Lung (tissue), 12 donors: ENCODE data around the gene FAM83C. TPM values are rescaled to one million over a fixed set of nuclear protein-coding genes. Genes with fewer than 3 reads are reported as not detected.
A peak's percentile ranks its signal among the peaks of the same experiment; 100 is the strongest.

Experiments used
- ATAC-seq: fragments of 200-7000 bp; cut with Tn5 transposase; one replicate; pipeline ENCODE4 v1.9.1; 2020; ENCODE audit warnings: moderate number of reproducible peaks; ENCODE audit not compliant: insufficient read depth, low FRiP score
- DNase-seq, 3 donors: peaks; one replicate each; pipeline ENCODE4 v3.0.0-alpha.2; 2013 to 2017
- H3K27ac ChIP-seq, 2 donors: one replicate each; pipeline ENCODE4 v1.5.1; 2013; ENCODE audit warnings: mild to moderate bottlenecking in 2 of 2, moderate library complexity in 2 of 2, control low read depth in 1 of 2, inconsistent platforms in 1 of 2, low read depth in 1 of 2, low read length in 1 of 2
- H3K27me3 ChIP-seq, 3 donors: one replicate each; pipeline ENCODE4 v1.5.1; 2013; ENCODE audit warnings: low read length in 2 of 3; ENCODE audit not compliant: control insufficient read depth in 3 of 3, insufficient read depth in 3 of 3
- H3K36me3 ChIP-seq, 4 donors: one replicate each; pipeline ENCODE4 v1.5.1; 2013; ENCODE audit warnings: low read length in 4 of 4, mild to moderate bottlenecking in 1 of 4, moderate library complexity in 1 of 4; ENCODE audit not compliant: control insufficient read depth in 4 of 4, insufficient read depth in 4 of 4
- H3K4me1 ChIP-seq, 5 donors: one replicate each; pipeline ENCODE4 v1.5.1; 2013; ENCODE audit warnings: low read length in 5 of 5, mild to moderate bottlenecking in 2 of 5, moderate library complexity in 1 of 5; ENCODE audit not compliant: control insufficient read depth in 5 of 5, insufficient read depth in 5 of 5
- H3K4me3 ChIP-seq: one replicate; pipeline ENCODE4 v1.5.1; 2013; ENCODE audit warnings: mild to moderate bottlenecking, control low read depth, moderate library complexity
- H3K9ac ChIP-seq, 2 donors: one replicate each; pipeline ENCODE4 v1.5.1; 2013; ENCODE audit warnings: low read length in 2 of 2, control low read depth in 1 of 2; ENCODE audit not compliant: insufficient read depth in 1 of 2
- H3K9me3 ChIP-seq, 4 donors: one replicate each; pipeline ENCODE4 v1.5.1; 2013; ENCODE audit warnings: low read length in 3 of 4, mild to moderate bottlenecking in 1 of 4, moderate library complexity in 1 of 4; ENCODE audit not compliant: control insufficient read depth in 4 of 4, insufficient read depth in 3 of 4
- WGBS, 2 donors: extraction: QIAGEN DNeasy Blood & Tissue Kit; methylation state at CpG; one replicate each; pipeline ENCODE4 v1.1.7; 2013; 5-methylcytosine and 5-hydroxymethylcytosine counted together
- polyA plus RNA-seq, 2 donors: library from polyadenylated mRNA; stranded (reverse); fragments of 200-250 nt; gene quantifications; one replicate each; pipeline ENCODE4 v1.2.1, GENCODE V29; 2013
- total RNA-seq, 2 donors: library from RNA; depleted of rRNA in 1 of 2; stranded (reverse); fragments of >200 nt in 1 of 2; gene quantifications; one replicate each; pipeline ENCODE4 v1.2.1, GENCODE V29; 2014 to 2021
- TF ChIP-seq, protein P1 (sequence below): IDR thresholded peaks from 2 replicates; pipeline ENCODE4 v1.5.1; 2012; ENCODE audit warnings: mild to moderate bottlenecking; ENCODE audit errors: control extremely low read depth, extremely low read depth
- donor health status: control.
- donor health status: control.
- donor health status: Bipolar disorder and iron deficiency.
- donor health status: healthy.
- donor health status: DM: yes; HTN: yes; CAD: no.

The FAM83C gene
- total and polyA plus RNA-seq, 4 donors: not detected

DNA sequence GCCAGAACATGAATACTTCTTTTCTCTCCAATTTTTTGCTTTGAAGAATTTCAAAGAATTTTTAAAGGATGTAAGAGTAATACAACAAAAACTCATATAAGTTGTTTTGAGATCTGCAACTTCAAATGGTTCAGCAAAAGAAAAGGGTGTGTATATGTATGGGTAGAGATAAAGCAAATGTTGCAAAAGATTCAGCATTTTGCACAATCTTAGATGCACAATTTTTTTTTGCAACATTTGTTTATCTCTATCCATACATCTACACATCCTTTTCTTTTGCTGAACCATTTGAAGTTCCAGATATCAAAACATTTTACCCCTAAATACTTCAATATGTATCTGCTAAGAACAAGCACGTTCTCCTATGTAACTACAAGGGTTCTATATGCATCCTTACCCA lies 47.4 kb upstream of the FAM83C start:
- H3K4me1 ChIP-seq: peaks cover 0 to 29% (median 0%) of the 10 kb centered on the region in 5 donors
- ATAC-seq (no peak), DNase-seq (peak in 1 of 3 donors; percentile 13)
- no peaks in the 10 kb centered on the region for H3K27me3 ChIP-seq
- H3K36me3 ChIP-seq: peaks cover 0 to 5% (median 1%) of the 10 kb centered on the region in 4 donors
- H3K4me3 ChIP-seq: no peak overlapping the region
- H3K9ac ChIP-seq: no peak overlapping the region
- H3K27ac ChIP-seq: no peak overlapping the region
- 94 to 98% methylated on average over 1 of the region's 1 CpG for WGBS, 2 donors
- H3K9me3 ChIP-seq: no peaks in the 10 kb centered on the region
- TF ChIP-seq, protein P1, sequence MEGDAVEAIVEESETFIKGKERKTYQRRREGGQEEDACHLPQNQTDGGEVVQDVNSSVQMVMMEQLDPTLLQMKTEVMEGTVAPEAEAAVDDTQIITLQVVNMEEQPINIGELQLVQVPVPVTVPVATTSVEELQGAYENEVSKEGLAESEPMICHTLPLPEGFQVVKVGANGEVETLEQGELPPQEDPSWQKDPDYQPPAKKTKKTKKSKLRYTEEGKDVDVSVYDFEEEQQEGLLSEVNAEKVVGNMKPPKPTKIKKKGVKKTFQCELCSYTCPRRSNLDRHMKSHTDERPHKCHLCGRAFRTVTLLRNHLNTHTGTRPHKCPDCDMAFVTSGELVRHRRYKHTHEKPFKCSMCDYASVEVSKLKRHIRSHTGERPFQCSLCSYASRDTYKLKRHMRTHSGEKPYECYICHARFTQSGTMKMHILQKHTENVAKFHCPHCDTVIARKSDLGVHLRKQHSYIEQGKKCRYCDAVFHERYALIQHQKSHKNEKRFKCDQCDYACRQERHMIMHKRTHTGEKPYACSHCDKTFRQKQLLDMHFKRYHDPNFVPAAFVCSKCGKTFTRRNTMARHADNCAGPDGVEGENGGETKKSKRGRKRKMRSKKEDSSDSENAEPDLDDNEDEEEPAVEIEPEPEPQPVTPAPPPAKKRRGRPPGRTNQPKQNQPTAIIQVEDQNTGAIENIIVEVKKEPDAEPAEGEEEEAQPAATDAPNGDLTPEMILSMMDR: no peak

DNA sequence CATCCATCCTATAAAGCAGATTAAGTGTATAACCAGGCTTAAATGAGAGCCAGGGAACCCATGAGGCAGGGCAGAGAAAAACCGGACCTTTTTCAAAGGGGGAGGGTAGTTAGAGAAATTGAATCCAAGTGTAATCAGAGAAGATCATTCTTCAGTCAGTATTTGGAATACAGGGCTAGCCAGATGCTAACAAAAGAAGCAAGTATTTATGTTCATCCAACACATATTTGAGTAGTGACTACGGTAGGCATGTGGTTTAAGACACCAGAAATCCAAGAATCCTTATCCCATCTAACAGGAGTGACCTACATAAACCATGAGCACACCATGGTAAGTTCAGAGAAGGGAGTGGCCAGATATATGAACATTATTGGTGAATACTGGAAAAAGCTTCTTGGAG lies 46.8 kb upstream of the FAM83C start:
- Histone ChIP-seq H3K27me3 (no peaks in the 10 kb centered on the region), H3K4me3 (no peak overlapping the region), H3K4me1 (peaks cover 0 to 29% (median 4%) of the 10 kb centered on the region in 5 donors), H3K27ac (no peak overlapping the region), H3K9me3 (no peaks in the 10 kb centered on the region), H3K9ac (no peak overlapping the region), H3K36me3 (peaks cover 0 to 5% (median 1%) of the 10 kb centered on the region in 4 donors)
- WGBS, 2 donors: 88 to 92% methylated on average over 2 of the region's 2 CpGs
- DNase-seq: peak in 1 of 3 donors; percentile 25
- ATAC-seq: no peak
- TF ChIP-seq, protein P1: no peak

DNA sequence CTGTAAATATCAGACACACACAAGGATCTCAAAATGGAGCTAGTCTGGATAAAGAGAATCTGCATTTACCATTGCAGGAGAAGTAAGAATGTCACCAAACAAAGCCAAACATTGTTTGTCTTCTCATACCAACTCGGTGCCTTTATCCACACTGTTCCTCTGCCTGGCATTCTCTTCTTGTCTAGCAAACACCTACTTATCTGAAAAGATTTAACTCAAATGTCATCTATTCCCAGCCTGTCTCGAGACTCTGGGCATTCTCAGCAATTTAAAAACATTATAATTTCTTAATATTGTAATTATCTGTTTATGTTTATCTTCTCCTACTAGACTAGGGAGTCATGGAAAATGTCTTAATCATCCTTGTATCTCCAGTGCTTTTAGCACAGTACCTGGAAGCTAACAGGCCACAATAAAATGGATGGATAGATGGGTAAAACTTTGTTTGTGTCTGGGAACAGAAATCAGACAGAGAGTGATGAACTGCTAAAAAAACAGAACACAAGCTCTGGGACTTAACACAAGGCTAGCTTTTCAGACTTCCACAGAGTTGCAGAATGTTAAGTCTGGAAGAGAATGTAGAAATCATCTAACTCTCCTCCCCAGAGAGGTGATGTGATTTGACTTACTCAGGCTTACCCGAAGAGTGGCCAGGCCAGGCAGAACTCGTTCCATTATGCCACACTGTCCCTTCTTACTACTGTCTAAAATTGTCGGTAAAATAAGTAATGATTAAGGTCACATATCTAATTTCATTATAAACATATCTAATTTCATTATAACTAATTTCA lies 42.3 kb upstream of the FAM83C start:
- DNase-seq (peak in 2 of 3 donors; percentile 71 to 86), ATAC-seq (no peak)
- WGBS, 2 donors: 74 to 83% methylated on average over 5 of the region's 5 CpGs
- H3K27me3 ChIP-seq: no peaks in the 10 kb centered on the region
- no peak overlapping the region for H3K27ac ChIP-seq
- H3K4me1 ChIP-seq: peaks cover 0 to 37% (median 14%) of the 10 kb centered on the region in 5 donors
- no peaks in the 10 kb centered on the region for H3K9me3 ChIP-seq
- TF ChIP-seq, protein P1: no peak
- H3K4me3 ChIP-seq: no peak overlapping the region
- H3K36me3 ChIP-seq: peaks cover 0 to 6% (median 0%) of the 10 kb centered on the region in 4 donors
- no peak overlapping the region for H3K9ac ChIP-seq
